Neural cell (in vitro differentiated cells): ENCODE measurements around the gene SEZ6.

Experiments
- EZH2 ChIP-seq: fragments of 200-600, 300-800 bp; shearing (Covaris generic), sonication (generic); IDR thresholded peaks from 2 replicates; pipeline ENCODE4 v1.6.1; 2014; ENCODE audit warnings: antibody characterized with exemption, low read length, borderline replicate concordance, mild to moderate bottlenecking; ENCODE audit not compliant: insufficient read depth, poor library complexity, severe bottlenecking
- POLR2AphosphoS5 ChIP-seq: IDR thresholded peaks from 2 replicates; pipeline ENCODE4 v1.6.1; 2012
- TF ChIP-seq, protein P1 (sequence below): fragments of 450-650 bp; IDR thresholded peaks from 2 replicates; pipeline ENCODE4 v1.5.1; 2014; ENCODE audit warnings: antibody characterized with exemption, mild to moderate bottlenecking, moderate library complexity; ENCODE audit not compliant: poor library complexity, severe bottlenecking

DNA sequence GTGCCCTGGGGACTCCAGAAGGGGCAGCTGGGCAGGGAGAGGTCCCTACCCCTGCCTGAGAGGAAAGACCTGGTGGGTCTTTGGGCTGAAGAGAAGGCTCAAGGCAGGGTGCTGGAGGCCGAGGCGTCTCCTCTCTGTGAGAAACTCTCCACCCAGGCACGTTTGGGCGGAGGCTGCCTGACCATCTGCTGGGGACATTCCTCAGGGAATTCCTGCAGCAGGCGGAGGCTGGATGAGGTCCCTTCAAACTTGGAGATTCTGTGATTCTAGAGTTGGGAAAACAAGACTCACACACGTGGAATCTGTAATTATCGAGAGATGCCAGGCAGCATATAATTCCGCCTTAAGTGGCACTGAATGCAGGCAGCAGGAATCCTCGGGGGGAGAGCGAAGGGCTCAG lies 33.4 kb downstream of the SEZ6 start:
- TF ChIP-seq EZH2 (no peak), POLR2AphosphoS5 (no peak)
- TF ChIP-seq, protein P1, sequence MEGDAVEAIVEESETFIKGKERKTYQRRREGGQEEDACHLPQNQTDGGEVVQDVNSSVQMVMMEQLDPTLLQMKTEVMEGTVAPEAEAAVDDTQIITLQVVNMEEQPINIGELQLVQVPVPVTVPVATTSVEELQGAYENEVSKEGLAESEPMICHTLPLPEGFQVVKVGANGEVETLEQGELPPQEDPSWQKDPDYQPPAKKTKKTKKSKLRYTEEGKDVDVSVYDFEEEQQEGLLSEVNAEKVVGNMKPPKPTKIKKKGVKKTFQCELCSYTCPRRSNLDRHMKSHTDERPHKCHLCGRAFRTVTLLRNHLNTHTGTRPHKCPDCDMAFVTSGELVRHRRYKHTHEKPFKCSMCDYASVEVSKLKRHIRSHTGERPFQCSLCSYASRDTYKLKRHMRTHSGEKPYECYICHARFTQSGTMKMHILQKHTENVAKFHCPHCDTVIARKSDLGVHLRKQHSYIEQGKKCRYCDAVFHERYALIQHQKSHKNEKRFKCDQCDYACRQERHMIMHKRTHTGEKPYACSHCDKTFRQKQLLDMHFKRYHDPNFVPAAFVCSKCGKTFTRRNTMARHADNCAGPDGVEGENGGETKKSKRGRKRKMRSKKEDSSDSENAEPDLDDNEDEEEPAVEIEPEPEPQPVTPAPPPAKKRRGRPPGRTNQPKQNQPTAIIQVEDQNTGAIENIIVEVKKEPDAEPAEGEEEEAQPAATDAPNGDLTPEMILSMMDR: no peak
